LoVo (cell line): ENCODE measurements around the gene C1QL4.
"Not testable (repeated sequence)": the region's sequence is repeated elsewhere in the genome, so short reads cannot be mapped to it uniquely, and the experiment has no call there.

Experiments
- DNase-seq: peaks from one replicate; pipeline ENCODE4 v3.0.0-alpha.2; 2016; ENCODE audit warnings: low spot score

The C1QL4 gene

DNA sequence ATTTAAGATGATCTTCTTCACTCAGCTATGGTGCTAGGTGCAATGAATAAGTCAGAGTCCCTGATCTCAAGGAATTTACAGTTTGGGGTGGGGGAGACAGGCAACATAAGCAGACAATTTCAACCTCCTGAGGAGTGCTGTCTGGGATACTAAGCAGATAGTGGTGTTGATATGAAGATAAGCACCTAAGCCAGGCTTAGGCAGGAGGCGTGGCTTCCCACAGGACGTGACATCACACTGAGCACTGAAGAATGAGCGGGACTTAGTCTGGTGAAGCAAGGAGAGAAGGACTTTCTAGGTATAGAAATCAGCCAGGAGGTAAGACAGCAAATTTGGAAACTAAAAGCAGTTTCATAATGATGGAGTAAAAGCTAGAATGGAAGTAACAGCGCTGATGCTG is 35.2 kb downstream of the C1QL4 start:
- no peak for DNase-seq

- DNase-seq: no peak
Measured at GRCh38 chr12:49298160-49298559, 38.8 kb downstream of the C1QL4 start.

DNA sequence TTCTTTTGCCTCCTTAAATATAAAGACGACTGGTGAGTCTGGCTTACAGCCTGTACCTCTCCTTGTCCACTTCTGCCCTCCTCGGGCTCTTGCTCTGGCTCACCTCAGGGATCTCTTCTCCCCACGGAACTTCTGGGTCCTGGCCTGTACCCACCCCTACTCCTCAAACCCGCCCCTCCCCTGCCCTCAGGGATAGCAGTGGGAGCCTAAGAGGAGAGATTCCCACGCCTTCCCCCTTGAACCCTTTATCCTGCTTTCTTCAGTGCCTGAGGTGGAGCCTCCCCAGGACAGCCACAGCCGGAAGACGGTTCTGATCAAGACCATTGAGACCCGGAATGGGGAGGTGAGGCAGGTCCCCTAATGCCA is 39.3 kb downstream of the C1QL4 start:
- no peak for DNase-seq

GRCh38 chr12:49296836-49297694 is 39.9 kb downstream of the C1QL4 start:
- DNase-seq: peak; percentile 76

DNA sequence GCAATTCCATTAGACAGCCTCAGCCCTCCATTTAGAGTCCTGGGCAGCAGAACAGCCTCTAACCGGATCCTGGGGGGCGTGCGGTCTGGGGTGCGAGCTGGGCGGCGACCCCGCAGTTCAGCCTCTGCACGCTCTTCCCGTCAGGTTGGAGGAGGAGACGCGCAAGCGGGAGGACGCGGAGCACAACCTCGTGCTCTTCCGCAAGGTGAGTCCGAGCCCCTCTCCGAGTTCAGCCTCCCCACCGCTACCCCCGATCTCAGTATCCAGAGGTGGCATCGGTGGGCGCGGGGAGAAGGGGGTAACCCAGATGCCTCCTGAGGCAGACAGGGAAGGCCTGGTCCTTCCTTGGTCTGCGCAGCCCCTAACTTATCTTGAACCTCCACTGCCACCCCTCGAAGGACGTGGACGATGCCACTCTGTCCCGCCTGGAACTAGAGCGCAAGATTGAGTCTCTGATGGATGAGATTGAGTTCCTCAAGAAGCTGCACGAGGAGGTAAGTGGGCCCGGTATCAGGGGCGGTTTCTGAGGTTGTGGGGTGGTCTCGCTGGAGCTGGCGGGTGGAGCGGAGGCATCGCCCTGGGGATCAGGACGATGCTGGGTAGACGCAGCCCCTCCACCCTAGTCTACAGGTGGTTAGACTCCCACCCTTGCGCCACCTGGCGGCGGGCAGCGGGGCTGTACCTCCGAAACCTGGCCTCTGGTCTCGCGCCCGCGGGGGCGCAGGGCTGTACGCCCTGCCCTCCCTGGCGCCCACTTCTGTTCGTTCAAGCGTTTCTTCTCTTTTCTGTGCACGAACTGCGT is 40.8 kb downstream of the C1QL4 start:
- DNase-seq: peak; percentile 72

DNA sequence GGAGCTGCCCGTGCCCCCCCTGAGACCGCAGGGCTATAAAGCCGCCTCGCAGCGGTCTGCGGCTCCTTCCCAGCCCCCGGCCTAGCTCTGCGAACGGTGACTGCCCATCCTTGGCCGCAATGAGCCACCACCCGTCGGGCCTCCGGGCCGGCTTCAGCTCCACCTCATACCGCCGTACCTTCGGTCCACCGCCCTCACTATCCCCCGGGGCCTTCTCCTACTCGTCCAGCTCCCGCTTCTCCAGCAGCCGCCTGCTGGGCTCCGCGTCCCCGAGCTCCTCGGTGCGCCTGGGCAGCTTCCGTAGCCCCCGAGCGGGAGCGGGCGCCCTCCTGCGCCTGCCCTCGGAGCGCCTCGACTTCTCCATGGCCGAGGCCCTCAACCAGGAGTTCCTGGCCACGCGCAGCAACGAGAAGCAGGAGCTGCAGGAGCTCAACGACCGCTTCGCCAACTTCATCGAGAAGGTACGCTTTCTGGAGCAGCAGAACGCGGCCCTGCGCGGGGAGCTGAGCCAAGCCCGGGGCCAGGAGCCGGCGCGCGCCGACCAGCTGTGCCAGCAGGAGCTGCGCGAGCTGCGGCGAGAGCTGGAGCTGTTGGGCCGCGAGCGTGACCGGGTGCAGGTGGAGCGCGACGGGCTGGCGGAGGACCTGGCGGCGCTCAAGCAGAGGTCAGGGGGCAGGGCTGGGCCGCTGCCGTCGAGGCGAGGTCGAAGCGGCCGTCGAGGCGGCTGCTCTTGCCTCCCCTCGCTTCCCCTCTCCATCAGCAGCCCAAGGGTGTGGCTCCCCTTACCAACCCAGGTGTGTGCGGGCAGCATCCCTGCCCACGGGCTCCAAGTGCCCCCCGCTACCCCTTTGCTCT is 41.7 kb downstream of the C1QL4 start, which contains the start of gene PRPH:
Gene PRPH, plus strand, starts transcription at position 66 of the 855 bp plus-strand sequence. Its CDS starts 54 bp downstream, at position 120.
- no peak for DNase-seq

GRCh38 chr12:49294804-49295081 is 42.2 kb downstream of the C1QL4 start:
- DNase-seq: no peak

DNA sequence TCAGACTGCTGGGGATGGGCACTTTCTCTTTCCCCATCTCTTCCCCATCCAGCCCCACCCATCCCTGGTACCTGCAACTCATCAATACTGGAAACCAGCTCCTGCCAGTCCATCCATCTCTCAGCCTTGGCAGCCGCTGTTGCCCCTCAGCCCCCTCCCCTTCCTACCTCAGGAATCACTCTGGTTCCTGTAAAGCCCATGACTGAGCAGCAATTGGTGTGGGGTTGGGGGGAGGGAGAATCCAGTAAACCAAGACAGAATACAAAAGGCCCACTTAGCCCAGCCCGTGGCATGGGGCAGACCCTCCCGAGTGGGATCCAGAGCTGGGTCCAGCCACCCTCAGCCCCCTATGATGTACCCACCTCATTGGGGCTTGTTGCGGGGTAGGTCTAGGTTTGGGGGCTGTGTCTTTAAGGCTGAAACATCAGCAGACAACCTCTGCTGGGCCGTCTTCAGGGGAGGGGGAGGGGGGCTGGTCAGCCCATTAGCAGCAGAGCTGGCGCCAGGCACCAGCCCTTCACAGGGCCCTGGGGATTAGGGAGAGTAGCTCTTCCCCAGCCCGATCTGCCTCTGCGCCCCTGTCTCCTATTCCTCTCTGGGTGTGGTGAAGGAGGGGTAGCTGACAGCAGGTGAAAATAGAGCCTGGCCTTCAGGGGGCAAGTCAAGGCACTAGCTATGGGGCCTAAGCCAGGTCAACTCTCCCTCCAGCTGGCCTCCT is 42.7 kb downstream of the C1QL4 start:
- no peak for DNase-seq

GRCh38 chr12:49293056-49293956 is 43.7 kb downstream of the C1QL4 start:
- no peak for DNase-seq

DNA sequence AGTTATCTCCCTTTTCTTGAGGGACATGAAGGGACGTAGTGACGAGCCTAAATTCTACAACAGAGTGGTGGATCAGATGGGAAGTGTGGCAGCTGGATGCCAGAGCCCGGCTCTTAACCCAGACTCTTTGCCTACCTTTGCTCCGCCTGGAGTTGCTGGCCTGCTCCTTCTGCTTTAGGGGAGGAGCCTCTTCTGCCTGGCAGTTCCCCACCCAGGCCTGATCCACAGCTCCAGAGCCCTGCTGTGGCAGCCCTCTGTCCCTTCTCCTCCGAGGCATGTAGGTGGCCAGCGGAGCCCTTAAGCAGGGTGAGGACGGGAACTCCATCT is 44.3 kb downstream of the C1QL4 start:
- DNase-seq: no peak

GRCh38 chr12:49288922-49289555 is 47.9 kb downstream of the C1QL4 start:
- DNase-seq: no peak

DNA sequence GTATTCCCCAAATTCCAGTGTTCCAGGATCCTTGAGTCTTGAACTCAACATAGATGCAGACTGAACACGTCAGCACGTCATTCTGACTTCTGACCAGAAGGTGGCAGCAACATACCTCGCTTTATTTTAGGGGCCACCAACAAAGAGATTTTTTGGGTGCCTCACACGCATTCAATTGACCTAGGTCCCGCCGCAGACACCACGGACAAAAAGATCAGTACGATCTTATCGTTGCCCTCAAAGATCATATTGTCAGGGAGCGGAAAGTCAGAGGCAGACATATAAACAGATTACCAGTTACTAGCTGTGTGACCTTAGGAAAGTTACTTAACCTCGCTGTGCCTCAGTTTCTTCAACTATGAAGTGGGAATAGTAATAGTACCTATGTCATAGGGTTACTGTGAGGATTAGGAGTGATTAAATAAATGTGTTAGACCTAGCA is 48.6 kb downstream of the C1QL4 start:
- DNase-seq: peak; percentile 76

GRCh38 chr12:49287876-49288275 is 49.1 kb downstream of the C1QL4 start:
- DNase-seq: no peak

DNA sequence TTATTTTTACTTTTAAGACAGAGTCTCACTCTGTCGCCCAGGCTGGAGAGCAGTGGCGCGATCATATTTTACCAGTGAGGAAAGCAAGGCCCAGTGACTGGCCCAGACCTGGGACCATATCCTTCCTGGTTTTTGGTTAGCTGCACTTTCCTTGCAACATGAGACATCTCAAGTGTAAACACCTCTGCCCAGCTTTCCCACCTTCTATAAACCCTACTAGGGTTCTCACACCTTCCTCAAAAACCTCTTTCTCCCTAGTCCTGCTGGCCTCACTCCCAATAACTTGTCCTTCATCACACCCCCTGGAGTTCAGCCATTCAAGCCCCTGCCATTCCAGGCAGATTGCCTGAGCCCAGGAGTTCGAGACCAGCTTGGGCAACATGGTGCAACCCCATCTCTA is 52.3 kb downstream of the C1QL4 start:
- DNase-seq: no peak

GRCh38 chr12:49283541-49284429 is 53.2 kb downstream of the C1QL4 start:
- DNase-seq: no peak

GRCh38 chr12:49282740-49283375 is 54.1 kb downstream of the C1QL4 start:
- DNase-seq: not testable (repeated sequence)
